IMR-90 (cell line): ENCODE data around the gene CDK10. TPM values are rescaled to one million over a fixed set of nuclear protein-coding genes. Genes with fewer than 3 reads are reported as not detected.

Experiments
- ATAC-seq: fragments of 200-7000 bp; cut with Tn5 transposase; 2 replicates; pipeline ENCODE4 v1.9.1; 2020; ENCODE audit warnings: low read depth, mild to moderate bottlenecking, moderate library complexity
- BruUV-seq: library from RNA; stranded (reverse); fragments of 400-500 nt; replicated peaks from 2 replicates; lab custom pipeline; 2021; lab: Mats Ljungman, UMichigan
- CTCF ChIA-PET: fragments of 300-600 bp; formaldehyde crosslinking; extraction: SDS; loops from one replicate; lab custom pipeline; 2021; ENCODE audit warnings: antibody characterized with exemption; lab: Yijun Ruan, JAX
- POLR2A ChIA-PET: fragments of 300-600 bp; sonication (Branson Sonifier 250); formaldehyde crosslinking; loops from one replicate; lab custom pipeline; 2022; ENCODE audit warnings: antibody characterized with exemption; ENCODE audit not compliant: unreplicated experiment; lab: Charles Lee
- DNase-seq: peaks from one replicate; pipeline ENCODE4 v3.0.0; 2013
- H2AFZ ChIP-seq: replicated peaks from 2 replicates; pipeline ENCODE3; 2013; ENCODE audit warnings: low read length, mild to moderate bottlenecking; ENCODE audit not compliant: poor library complexity
- H2AK5ac ChIP-seq: 2 replicates; pipeline ENCODE4 v1.6.1; 2013; ENCODE audit warnings: low read depth, low read length, inconsistent platforms
- H2AK9ac ChIP-seq: replicated peaks from 2 replicates; pipeline ENCODE3; 2013; ENCODE audit warnings: mild to moderate bottlenecking, low read depth, low read length, moderate library complexity; ENCODE audit not compliant: poor library complexity
- H2BK120ac ChIP-seq: 2 replicates; pipeline ENCODE4 v1.6.1; 2013; ENCODE audit warnings: low read depth, low read length, inconsistent platforms
- H2BK15ac ChIP-seq: 3 replicates; pipeline ENCODE4 v1.6.1; 2013; ENCODE audit warnings: low read depth, low read length, inconsistent platforms
- H2BK20ac ChIP-seq: 2 replicates; pipeline ENCODE4 v1.6.1; 2013; ENCODE audit warnings: low read depth, mild to moderate bottlenecking, inconsistent platforms, low read length, moderate library complexity
- H2BK5ac ChIP-seq: 2 replicates; pipeline ENCODE4 v1.6.1; 2013; ENCODE audit warnings: mild to moderate bottlenecking, low read depth, low read length, inconsistent platforms; ENCODE audit not compliant: poor library complexity, severe bottlenecking
- H3K14ac ChIP-seq: replicated peaks from 2 replicates; pipeline ENCODE4 v1.6.1; 2013; ENCODE audit warnings: low read depth, low read length, inconsistent platforms
- H3K18ac ChIP-seq: 2 replicates; pipeline ENCODE4 v1.6.1; 2013; ENCODE audit warnings: low read depth, low read length, control low read depth
- H3K23ac ChIP-seq: 2 replicates; pipeline ENCODE4 v1.6.1; 2013; ENCODE audit warnings: low read depth, low read length, inconsistent platforms
- H3K27ac ChIP-seq: 2 replicates; pipeline ENCODE4 v1.5.1; 2013; ENCODE audit warnings: mild to moderate bottlenecking, control low read depth, low read length; ENCODE audit not compliant: insufficient read depth
- H3K27me3 ChIP-seq: 2 replicates; pipeline ENCODE4 v1.6.1; 2013; ENCODE audit warnings: low read length; ENCODE audit not compliant: control insufficient read depth, insufficient read depth
- H3K36me3 ChIP-seq: 2 replicates; pipeline ENCODE4 v1.6.1; 2013; ENCODE audit warnings: low read length, mixed read lengths; ENCODE audit not compliant: control insufficient read depth, insufficient read depth
- H3K4ac ChIP-seq: 2 replicates; pipeline ENCODE4 v1.6.1; 2013; ENCODE audit warnings: low read depth, low read length, inconsistent platforms
- H3K4me1 ChIP-seq: 2 replicates; pipeline ENCODE4 v1.6.1; 2013; ENCODE audit warnings: low read length, mixed read lengths; ENCODE audit not compliant: control insufficient read depth, insufficient read depth
- H3K4me2 ChIP-seq: 2 replicates; pipeline ENCODE4 v1.6.1; 2013; ENCODE audit warnings: low read depth, mild to moderate bottlenecking, control low read depth, low read length, moderate library complexity
- H3K4me3 ChIP-seq: 2 replicates; pipeline ENCODE4 v1.5.1; 2013; ENCODE audit warnings: low read depth, mild to moderate bottlenecking, control low read depth, low read length, moderate library complexity; ENCODE audit not compliant: insufficient read depth
- H3K56ac ChIP-seq: 2 replicates; pipeline ENCODE4 v1.6.1; 2013; ENCODE audit warnings: low read length, inconsistent platforms; ENCODE audit not compliant: insufficient read depth; ENCODE audit errors: extremely low read depth
- H3K79me1 ChIP-seq, 2 experiments: 2 replicates each; pipeline ENCODE4 v1.6.1; 2013; ENCODE audit warnings: low read length in 2 of 2, inconsistent platforms in 1 of 2, low read depth in 1 of 2
- H3K9ac ChIP-seq: 2 replicates; pipeline ENCODE4 v1.6.1; 2013; ENCODE audit warnings: low read depth, low read length, control low read depth
- H3K9me1 ChIP-seq: 2 replicates; pipeline ENCODE4 v1.6.1; 2013; ENCODE audit warnings: low read length, inconsistent platforms; ENCODE audit not compliant: insufficient read depth
- H3K9me3 ChIP-seq: 2 replicates; pipeline ENCODE4 v1.6.1; 2013; ENCODE audit warnings: low read length; ENCODE audit not compliant: control insufficient read depth, insufficient read depth
- H4K20me1 ChIP-seq: 2 replicates; pipeline ENCODE4 v1.6.1; 2013; ENCODE audit warnings: low read length, inconsistent platforms; ENCODE audit not compliant: insufficient read depth
- H4K5ac ChIP-seq: 2 replicates; pipeline ENCODE4 v1.6.1; 2013; ENCODE audit warnings: mild to moderate bottlenecking, low read depth, low read length, control low read depth
- H4K8ac ChIP-seq, 2 experiments: 2 replicates each; pipeline ENCODE4 v1.6.1; 2013; ENCODE audit warnings: low read depth in 2 of 2, low read length in 2 of 2, control low read depth in 1 of 2, inconsistent platforms in 1 of 2
- H4K91ac ChIP-seq: 2 replicates; pipeline ENCODE4 v1.6.1; 2013; ENCODE audit warnings: low read depth, low read length, inconsistent platforms; ENCODE audit not compliant: insufficient read depth
- BHLHE40 ChIP-seq: fragments of 150-350 bp; IDR thresholded peaks from 2 replicates; pipeline ENCODE4 v1.6.1; 2016; ENCODE audit warnings: mild to moderate bottlenecking, low read depth, low read length
- CHD1 ChIP-seq: IDR thresholded peaks from 2 replicates; pipeline ENCODE4 v1.6.1; 2012; ENCODE audit warnings: low read depth, low read length, improper control_type of control experiment
- MXI1 ChIP-seq: IDR thresholded peaks from 2 replicates; pipeline ENCODE4 v1.6.1; 2012; ENCODE audit warnings: low read depth, mild to moderate bottlenecking, low read length, moderate library complexity, borderline replicate concordance
- RCOR1 ChIP-seq: IDR thresholded peaks from 2 replicates; pipeline ENCODE4 v1.6.1; 2012; ENCODE audit warnings: mild to moderate bottlenecking, low read length, improper control_type of control experiment; ENCODE audit not compliant: insufficient replicate concordance
- USF2 ChIP-seq: fragments of 150-350 bp; IDR thresholded peaks from 2 replicates; pipeline ENCODE4 v1.6.1; 2017; ENCODE audit warnings: mild to moderate bottlenecking, antibody characterized with exemption, low read length, low read depth
- WGBS, 2 experiments: methylation state at CpG; one replicate each; pipeline versions ENCODE4 v1.1.5 to v1.1.7; 2013; ENCODE audit warnings: missing lambda C conversion rate in 2 of 2; ENCODE audit not compliant: insufficient read length in 1 of 2; ENCODE audit errors: extremely low coverage in 2 of 2; 5-methylcytosine and 5-hydroxymethylcytosine counted together
- dilution Hi-C: fragments of 300-500 bp; cut with HindIII; formaldehyde crosslinking; loops from one replicate; pipeline ENCODE4 v1.14.3; 2018; ENCODE audit warnings: low sequenced_read_pairs; ENCODE audit not compliant: unreplicated experiment
- in situ Hi-C: fragments of 300-500 bp; cut with MboI; formaldehyde crosslinking; loops from 3 replicates; pipeline ENCODE4 v1.14.3; 2019; ENCODE audit warnings: low sequenced_read_pairs, inconsistent platforms, mixed read lengths
- intact Hi-C: fragments of 100-400 bp; cut with micrococcal nuclease; formaldehyde crosslinking; loops from 2 replicates; pipeline ENCODE4 v1.10.0; 2022
- polyA plus RNA-seq, 3 experiments: library from polyadenylated mRNA; depleted of rRNA; stranded (reverse); fragments of >200 nt; gene quantifications; 2 replicates each; pipeline ENCODE4 v1.2.3, GENCODE V29; 2012; ENCODE audit warnings: low replicate concordance in 1 of 3
- total RNA-seq: library from RNA; depleted of rRNA; stranded (reverse); fragments of >200 nt; gene quantifications from 2 replicates; pipeline ENCODE4 v1.2.3, GENCODE V29; 2012

Gene CDK10
- total and polyA plus RNA-seq, 2 of the 4 experiments (the other 2 are of a cell fraction), result 19.5 to 61.8 TPM

DNA sequence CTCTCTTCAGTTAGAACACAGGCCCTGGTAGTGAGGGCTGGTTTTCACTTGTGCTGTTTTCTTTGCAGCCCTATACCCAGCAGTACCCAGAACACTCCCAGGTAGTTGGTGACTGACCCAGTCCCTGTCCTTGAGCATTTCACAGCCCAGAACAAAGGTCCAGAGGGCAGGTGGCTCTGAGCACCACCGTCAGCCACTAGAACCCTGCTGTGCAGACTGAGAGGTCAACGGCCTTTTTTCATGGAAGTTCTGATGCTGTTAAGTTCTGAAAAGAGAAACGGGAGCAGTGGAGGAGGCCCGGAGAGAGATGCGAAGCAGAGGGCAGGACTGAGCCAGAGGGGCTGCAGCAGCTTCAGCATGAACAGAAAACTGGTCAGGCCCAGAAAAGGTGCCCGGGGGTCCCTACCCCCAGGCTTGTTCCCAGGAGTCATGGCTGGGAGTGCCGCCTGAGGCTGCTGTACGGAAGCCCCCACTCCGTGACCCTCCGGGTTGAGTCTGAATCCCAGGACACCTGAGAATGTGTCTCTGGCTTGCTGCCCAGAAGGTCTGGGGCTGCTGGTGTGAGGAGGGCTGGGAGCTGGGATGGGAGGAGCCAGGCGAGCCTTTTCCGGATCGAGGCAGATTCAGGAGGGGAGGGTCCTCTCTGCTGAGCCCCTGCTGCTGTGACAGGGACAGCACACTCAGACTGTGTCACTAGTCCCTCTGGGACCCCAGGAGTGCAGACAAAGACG lies 43.5 kb downstream of the CDK10 start:
- WGBS, 2 experiments, result 65% methylated on average over 11 of the region's 14 CpGs; no CpG with 5 or more reads in 1 of the 2 experiments

More for the DNA sequence above, 43.5 kb downstream of the CDK10 start:
- no peak overlapping the region for H3K9ac ChIP-seq
- H3K27ac ChIP-seq, result no peak overlapping the region
- H2AK9ac ChIP-seq, result peak overlapping the region; percentile 23
- no peaks in the 10 kb centered on the region for H3K9me1 ChIP-seq
- no peaks in the 10 kb centered on the region for H3K27me3 ChIP-seq
- H3K79me1 ChIP-seq, result peaks cover 15 to 52% of the 10 kb centered on the region in 2 experiments; a peak in 3 of 4 replicates
- no peak overlapping the region for H3K23ac ChIP-seq
- no peak overlapping the region for H3K4me2 ChIP-seq
- H3K56ac ChIP-seq, result no peak overlapping the region
- no peak overlapping the region for H2BK120ac ChIP-seq
- H3K36me3 ChIP-seq, result peaks cover 61% of the 10 kb centered on the region
- H3K4me1 ChIP-seq, result no peaks in the 10 kb centered on the region
- H2AK5ac ChIP-seq, result no peak overlapping the region
- no peaks in the 10 kb centered on the region; the same call in none of the 2 replicates for H4K20me1 ChIP-seq
- dilution Hi-C loops, result no loop called here
- H3K4ac ChIP-seq, result no peak overlapping the region
- H2BK20ac ChIP-seq, result no peak overlapping the region
- no peak overlapping the region for H4K91ac ChIP-seq
- H3K4me3 ChIP-seq, result no peak overlapping the region
- no peak overlapping the region for H2AFZ ChIP-seq
- no peak overlapping the region for H3K14ac ChIP-seq
- CTCF ChIA-PET, result no interaction called here
- no peak overlapping the region for H2BK15ac ChIP-seq
- no peak for TF ChIP-seq BHLHE40
- no peak for TF ChIP-seq MXI1
- TF ChIP-seq CHD1, result no peak
- no peak for TF ChIP-seq RCOR1
- TF ChIP-seq USF2, result no peak
- H4K5ac ChIP-seq, result no peak overlapping the region
- no peak overlapping the region for H4K8ac ChIP-seq
- H3K18ac ChIP-seq, result no peak overlapping the region
- ATAC-seq (no peak), DNase-seq (no peak)
- no peaks in the 10 kb centered on the region for H3K9me3 ChIP-seq
- POLR2A ChIA-PET, result no interaction called here
- no TSS peak for BruUV-seq
- intact Hi-C loops, result loop anchor here (10.0 kb wide), 1 partner anchor 85 kb away; the partner anchor contains the start of gene FANCA
- in situ Hi-C loops, result no loop called here
- H2BK5ac ChIP-seq, result no peak overlapping the region
